ENCODE measurements around the gene PCBP1.
"Not testable (repeated sequence)": the region's sequence is repeated elsewhere in the genome, so short reads cannot be mapped to it uniquely, and the experiment has no call there.

Gene PCBP1

DNA sequence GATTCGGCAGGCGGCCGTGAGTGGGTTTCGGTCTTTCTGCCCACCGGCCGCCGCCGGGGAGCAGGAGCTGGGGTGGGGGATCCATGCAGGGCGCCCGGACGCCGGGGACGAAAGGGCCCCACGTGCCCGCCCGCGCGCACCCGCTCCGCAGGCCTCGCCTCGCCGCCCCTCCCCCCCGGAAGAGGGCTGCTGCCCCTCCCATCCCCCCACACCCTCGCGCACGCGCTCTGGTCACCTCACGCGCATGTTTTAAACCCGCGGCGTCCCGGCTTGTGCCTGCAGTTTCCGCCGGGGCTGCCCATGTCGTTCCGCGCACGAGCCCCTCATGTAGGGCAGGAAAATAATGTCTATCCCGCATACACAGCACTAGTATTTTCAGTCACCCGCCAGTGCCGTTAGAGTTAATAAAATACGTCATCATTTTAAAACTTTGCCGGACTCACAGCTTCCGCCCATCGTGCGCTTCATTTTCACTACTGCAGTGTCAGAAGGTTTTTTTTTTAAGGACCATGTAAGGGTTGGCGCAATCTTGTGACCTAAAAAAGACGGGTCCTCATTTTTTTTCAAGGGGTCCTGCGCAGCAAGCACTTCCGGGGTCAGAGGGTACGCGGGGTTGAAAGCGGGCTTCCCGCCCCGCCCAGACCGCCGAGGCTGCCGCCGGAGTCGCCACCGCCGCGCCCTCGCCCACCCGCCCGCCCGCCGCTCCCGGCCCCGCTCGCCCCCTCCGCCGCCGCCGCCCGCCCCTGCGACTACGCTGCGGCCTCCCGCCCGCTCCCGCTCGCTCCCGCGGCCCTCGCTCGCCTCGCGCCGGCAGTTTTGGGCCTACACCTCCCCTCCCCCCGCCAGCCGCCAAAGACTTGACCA lies at the start of gene PCBP1:
Gene PCBP1 (plus strand): TSS at position 640 of the 864 bp plus-strand sequence. CDS start 267 bp downstream, outside the sequence.
- DNase-seq: peak; percentile 98

DNA sequence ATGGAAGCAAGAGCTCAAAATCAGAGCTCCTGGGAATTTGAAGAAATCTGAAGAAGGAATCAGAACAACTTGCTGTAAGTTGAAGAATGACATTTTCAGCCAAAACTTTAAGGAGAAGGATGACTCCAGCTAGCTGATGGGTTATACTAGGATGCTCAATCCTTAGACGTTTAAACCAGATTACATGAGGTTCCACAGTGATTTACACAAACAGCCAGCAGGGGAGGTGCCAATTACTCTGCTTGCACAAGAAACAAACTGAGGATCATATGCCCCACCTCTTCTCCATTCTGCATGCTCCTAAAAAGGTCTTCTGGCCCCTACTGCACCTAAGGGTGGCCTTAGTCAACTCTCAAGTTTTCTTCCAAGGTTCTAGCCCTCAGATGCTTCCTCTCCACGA lies 47.9 kb upstream of the PCBP1 start:
- no peak for DNase-seq

DNA sequence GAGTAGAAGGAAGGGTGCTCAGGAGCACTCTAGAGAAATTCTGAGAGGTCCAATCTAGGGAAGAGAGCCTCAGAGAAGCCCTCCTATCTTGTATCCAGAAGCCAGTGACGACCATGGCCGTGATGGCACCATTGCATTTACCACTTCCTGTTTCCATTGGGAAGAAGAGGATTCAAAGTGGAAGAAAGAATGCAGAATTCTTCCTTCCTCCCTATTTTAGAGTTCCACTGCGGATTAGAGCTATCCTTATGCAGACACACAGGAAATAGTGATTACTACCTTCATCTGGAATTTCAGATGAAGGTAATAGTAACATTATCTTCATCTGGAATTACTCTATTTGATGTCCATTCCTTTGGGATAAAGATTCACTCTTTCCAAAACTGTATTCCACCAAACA lies 45.6 kb upstream of the PCBP1 start:
- DNase-seq: no peak

GRCh38 chr2:70042246-70042645 lies 45.0 kb upstream of the PCBP1 start:
- no peak for DNase-seq

DNA sequence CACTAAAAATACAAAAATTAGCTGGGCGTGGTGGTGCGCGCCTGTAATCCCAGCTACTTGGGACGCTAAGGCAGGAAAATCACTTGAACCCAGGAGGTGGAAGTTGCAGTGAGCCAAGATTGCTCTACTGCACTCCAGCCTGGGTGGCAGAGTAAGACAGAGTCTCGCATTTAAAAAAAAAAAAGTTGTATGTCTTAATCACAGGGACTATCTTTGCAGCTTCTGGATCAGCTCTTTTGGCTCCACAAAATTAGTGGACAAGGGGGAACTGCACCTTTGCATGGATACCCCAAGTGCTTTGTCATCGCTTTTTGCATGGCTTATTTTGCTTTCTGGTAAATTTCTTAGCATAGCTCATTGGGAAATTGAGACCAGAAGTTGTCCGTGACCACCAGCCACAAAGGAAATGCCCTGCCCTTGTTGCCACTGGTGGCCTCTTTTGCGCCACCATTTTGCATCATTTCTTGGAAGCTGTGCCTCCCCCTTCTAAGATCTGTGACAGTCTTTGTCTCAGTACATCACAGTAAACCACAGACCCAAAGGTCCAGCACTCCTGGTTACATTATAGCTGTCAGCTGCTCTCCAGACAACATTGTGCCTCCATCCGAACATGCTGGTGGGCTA lies 43.9 kb upstream of the PCBP1 start:
- peak; percentile 15 for DNase-seq

DNA sequence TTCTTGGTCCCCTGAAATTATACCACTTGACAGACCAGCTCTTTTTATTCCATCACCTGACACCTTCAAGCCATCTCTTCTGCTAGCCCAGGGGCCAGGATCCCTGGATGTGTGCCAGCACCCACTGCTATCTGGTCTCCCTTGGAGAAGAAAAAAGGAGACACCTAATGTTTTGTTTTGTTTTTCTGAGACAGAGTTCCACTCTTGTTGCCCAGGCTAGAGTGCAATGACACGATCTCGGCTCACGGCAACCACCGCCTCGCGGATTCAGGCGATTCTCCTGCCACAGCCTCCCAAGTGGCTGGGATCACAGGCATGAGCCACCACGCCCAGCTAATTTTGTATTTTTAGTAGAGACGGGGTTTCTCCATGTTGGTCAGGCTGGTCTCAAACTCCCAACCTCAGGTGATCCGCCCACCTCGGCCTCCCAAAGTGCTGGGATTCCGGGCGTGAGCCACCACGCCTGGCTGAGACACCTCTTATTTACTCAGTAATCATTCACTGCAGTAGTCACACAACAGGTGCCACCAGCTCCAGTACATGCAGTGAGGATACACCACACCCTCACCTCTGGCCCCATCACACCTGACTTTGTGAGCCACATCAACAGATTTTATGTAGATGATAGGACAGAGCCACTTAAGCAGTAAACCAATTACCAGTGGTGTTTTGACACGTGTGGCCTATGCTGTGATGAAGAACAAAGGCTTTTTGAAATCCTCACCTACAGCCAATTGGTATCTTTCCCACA lies 42.8 kb upstream of the PCBP1 start:
- DNase-seq: no peak

DNA sequence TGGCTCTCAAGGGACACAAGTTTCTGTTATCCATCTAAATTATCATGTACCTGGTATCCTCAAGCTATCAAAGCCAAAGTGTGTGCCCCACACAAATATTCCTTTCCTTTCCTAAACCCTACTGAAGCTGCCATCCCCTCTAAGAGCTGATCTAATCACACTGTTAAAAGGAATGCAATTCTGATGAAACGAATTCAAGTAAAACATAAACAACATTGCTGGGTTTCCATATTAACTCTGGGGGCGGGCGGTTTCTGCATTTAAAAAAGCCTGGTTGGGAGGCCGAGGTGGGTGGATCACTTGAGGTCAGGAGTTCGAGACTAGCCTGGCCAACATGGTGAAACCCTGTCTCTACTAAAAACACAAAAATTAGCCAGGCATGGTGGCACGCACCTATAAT lies 41.9 kb upstream of the PCBP1 start:
- DNase-seq: no peak

- no peak for DNase-seq
These were observed 41.3 kb upstream of the PCBP1 start for GRCh38 chr2:70045932-70046331.

DNA sequence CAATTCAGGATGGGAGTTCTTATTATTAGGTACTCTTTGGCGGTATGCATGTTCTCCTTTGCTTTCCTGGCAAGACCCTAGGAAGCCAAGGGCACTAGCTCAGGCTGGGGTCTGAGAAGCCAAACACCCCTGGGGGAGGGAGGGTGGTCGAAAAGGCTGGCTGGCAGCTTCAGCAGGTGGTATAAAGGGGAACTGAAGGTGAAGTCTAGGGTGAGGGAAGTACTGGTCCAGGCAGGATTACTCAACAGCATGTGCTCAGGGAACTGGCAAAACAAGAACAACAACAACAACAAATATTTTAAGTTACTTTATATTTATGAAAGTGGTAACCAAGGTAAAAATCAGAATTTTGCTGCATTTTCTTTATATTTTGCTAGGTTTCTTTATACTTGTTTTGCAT lies 40.7 kb upstream of the PCBP1 start:
- no peak for DNase-seq

- DNase-seq: no peak
These were observed 39.8 kb upstream of the PCBP1 start for GRCh38 chr2:70047451-70047850.

DNA sequence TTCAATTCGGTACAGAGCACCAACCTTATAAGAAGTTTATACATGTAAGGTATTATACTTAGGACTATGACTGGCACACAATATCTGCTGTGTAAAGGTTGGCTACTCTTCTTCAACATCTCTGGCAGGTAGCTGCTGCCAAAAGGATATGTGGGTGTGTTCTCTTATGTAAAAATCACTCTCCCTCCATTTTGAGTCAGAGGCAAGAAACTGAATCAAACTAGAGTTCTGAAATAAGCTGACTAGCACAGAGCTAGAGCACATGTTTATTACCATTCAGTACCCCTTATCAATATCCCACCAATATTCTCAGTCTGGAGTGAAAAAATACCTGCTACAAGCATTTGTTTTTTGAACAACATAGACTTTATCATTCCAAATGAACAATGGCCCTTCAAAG lies 38.0 kb upstream of the PCBP1 start:
- DNase-seq: no peak

DNA sequence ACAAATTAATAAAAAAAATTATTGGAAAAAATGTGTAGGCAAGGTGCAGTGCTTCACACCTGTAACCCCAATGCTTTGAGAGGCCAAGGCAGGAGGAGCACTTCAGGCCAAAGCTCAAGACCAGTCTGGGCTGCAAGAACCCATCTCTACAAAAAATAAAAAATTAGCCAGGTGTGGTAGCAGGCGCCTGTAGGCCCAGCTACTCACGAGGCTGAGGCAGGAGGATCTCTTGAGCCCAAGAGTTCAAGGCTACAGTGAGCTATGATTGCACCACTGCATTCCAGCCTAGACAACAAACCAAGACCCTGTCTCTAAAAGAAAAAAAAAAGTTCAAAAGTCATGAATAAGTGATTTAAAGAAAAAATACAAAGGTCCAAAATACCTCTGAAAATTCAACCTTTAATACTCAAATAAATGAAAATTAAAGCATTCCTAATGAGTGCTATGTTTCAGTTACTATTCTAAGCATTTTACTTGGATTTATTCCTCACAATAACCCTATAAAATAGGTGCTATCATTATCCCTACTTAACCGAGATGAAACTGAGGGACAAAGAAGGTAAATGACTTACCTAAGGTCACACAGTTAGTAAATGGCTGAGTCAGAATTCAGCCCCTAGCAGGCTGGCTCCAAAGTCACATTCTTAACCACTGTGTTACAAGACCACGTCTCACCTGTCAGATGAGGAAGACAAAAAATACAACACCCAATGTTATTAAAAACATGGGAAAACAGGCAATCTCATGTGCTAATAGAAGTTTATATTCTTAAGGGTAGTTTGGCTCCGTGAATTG lies 36.4 kb upstream of the PCBP1 start:
- DNase-seq: no peak

GRCh38 chr2:70055259-70055658 lies 32.0 kb upstream of the PCBP1 start:
- DNase-seq: not testable (repeated sequence)

GRCh38 chr2:70061317-70061716 lies 26.0 kb upstream of the PCBP1 start:
- no peak for DNase-seq

DNA sequence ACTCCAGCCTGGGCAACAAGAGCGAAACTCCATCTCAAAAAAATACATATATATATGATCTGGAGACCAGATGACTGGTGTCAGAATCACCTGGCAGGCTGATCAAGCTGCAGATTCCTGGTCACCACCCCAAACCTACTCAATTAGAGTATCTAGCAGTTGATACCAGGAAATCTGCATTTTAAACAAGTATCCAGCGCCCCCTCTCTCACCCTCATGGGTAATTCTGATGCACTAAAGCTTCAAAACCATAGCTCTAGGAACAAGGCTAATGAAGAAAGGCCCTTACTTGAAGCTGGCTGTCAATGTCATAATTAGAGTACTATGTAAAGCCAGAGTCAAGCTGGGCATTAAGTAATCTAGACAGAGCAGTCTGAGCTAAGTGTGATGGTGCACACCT lies 25.0 kb upstream of the PCBP1 start:
- DNase-seq: no peak

DNA sequence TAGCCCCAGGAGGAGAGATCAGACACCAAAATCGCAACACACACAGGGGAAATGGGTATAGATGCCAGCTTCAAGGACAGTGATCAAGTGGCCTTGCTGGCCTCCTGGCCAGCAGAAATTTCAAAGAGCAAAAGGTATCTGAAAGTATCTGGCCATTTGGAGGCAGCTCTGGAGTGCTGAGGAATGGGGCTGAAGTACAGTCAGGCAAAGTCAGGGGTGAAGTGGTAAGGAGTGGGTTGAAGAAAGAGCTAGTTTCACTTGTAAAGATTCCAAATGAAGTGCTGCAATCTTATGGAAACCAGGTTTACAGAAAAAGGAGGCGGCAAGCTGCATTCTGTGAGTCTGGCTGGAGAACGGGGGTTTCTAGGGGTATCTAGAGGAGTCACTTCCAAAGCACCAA lies 19.2 kb upstream of the PCBP1 start:
- no peak for DNase-seq

- DNase-seq: peak; percentile 80
These were observed 18.2 kb upstream of the PCBP1 start for GRCh38 chr2:70069049-70069448.

DNA sequence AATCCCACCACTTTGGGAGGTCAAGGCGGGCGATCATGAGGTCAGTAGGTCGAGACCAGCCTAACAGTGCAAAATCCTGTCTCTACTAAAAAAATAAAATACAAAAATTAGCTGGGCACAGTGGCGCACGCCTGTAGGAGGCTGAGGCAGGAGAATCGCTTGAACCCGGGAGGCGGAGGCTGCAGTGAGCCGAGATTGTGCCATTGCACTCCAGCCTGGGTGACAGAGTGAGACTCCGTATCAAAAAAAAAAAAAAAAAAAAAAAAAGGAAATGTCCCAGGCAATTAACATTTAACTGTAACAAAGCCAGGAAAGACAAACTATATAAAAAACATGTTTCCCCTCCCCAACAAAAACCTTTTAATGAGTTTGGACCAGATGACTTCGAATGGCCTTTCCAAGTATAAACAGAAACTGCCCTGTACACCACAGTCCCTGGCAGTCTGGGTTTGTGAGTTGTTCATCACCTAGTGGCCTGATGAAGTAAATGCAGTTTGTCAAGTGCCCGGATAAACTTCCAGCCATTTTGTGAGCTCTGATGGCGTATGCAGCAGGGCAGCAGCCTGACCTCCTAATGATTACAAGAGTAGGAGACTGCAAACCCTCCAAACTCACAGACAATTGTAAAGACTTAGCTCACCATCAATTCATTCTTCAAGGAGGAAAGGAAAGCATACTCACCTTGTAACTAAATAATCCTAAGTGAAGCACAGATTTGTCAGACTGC lies 16.6 kb upstream of the PCBP1 start:
- peak; percentile 62 for DNase-seq

GRCh38 chr2:70073493-70073892 lies 13.8 kb upstream of the PCBP1 start:
- no peak for DNase-seq

- DNase-seq: no peak
These were observed 8.9 kb upstream of the PCBP1 start for GRCh38 chr2:70078384-70078783.

- DNase-seq: no peak
These were observed 6.6 kb upstream of the PCBP1 start for GRCh38 chr2:70080610-70081200.

GRCh38 chr2:70081221-70081620 lies 6.1 kb upstream of the PCBP1 start:
- no peak for DNase-seq
